NCI-H1417 (cell line): ENCODE results near the gene PCDHGA9.
"Not testable (repeated sequence)": the region's sequence is repeated elsewhere in the genome, so short reads cannot be mapped to it uniquely, and the experiment has no call there.

Experiments used
- DNase-seq, 3 experiments: peaks; one replicate each; lab custom pipeline; 2025; lab: John Stamatoyannopoulos, UW

Gene PCDHGA9

DNA sequence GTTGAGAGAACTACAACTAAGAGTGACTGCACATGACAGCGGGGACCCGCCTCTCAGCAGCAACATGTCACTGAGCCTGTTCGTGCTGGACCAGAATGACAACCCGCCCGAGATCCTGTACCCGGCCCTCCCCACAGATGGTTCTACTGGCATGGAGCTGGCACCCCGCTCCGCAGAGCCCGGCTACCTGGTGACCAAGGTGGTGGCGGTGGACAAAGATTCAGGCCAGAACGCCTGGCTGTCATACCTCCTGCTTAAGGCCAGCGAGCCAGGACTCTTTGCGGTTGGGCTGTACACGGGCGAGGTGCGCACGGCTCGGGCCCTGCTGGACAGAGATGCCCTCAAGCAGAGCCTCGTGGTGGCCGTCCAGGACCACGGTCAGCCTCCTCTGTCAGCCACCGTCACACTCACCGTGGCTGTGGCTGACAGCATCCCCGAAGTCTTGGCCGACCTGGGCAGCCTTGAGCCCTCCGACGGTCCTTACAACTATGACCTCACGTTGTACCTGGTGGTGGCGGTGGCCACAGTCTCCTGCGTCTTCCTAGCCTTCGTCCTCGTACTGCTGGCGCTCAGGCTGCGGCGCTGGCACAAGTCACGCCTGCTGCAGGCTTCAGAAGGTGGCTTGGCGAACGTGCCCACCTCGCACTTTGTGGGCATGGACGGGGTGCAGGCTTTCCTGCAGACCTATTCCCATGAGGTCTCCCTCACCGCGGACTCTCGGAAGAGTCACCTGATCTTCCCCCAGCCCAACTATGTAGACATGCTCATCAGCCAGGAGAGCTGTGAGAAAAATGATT, 17.9 kb upstream of the PCDHGA9 start:
- no peak for DNase-seq

DNA sequence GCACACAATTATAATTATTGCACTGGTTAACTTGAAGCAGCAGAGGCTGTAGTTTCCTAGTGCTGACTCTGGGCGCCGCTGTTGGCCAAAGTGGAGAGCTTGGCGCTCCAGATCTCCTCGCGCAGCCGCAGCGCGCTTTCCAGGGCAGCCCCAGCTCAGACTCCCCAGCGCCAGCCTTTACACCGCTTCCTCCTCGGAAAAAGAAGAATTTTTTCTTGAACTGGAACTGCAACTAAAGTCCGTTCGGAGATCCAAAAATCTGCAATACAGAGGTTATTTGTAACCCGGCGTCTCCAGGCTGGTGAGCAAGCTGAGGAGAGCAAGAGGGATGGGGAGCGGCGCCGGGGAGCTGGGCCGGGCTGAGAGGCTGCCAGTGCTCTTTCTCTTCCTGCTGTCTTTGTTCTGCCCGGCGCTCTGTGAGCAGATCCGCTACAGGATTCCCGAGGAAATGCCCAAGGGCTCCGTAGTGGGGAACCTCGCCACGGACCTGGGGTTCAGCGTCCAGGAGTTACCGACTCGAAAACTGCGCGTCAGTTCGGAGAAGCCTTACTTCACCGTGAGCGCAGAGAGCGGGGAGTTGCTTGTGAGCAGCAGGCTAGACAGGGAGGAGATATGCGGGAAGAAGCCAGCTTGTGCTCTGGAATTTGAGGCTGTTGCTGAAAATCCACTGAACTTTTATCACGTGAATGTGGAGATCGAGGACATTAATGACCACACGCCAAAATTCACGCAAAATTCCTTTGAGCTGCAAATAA, 14.8 kb upstream of the PCDHGA9 start, which contains the start of gene PCDHGB4:
Gene PCDHGB4, plus strand, starts transcription at position 142 of the 755 bp plus-strand sequence. Its CDS starts 187 bp downstream, at position 329.
- DNase-seq, result not testable (repeated sequence)

DNA sequence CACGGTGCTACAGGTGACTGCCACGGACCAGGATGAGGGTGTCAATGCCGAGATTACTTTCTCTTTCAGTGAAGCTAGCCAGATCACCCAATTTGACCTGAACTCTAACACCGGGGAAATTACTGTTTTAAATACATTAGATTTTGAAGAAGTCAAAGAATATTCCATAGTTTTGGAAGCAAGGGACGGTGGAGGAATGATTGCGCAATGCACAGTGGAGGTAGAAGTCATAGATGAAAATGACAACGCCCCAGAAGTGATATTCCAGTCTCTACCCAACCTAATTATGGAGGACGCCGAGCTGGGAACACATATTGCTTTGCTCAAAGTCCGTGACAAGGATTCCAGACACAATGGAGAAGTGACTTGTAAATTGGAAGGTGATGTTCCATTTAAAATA, 13.9 kb upstream of the PCDHGA9 start:
- DNase-seq, result no peak

DNA sequence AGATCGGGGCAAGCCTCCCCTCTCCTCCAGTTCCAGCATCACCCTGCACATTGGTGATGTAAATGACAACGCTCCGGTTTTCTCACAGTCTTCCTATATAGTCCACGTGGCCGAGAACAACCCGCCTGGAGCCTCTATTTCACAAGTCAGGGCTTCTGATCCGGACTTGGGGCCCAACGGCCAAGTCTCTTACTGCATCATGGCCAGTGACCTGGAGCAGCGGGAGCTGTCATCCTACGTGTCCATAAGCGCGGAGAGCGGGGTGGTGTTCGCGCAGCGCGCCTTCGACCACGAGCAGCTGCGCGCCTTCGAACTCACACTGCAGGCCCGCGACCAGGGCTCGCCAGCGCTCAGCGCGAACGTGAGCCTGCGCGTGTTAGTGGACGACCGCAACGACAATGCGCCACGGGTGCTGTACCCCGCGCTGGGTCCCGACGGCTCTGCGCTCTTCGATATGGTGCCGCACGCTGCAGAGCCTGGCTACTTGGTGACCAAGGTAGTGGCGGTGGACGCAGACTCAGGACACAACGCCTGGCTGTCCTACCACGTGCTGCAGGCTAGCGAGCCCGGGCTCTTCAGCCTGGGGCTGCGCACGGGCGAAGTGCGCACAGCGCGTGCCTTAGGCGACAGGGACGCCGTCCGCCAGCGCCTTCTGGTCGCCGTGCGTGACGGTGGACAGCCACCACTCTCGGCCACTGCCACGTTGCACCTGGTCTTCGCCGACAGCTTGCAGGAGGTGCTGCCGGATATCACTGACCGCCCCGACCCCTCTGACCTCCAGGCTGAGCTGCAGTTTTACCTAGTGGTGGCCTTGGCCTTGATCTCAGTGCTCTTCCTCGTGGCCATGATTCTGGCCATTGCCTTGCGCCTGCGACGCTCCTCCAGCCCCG, 13.2 kb upstream of the PCDHGA9 start:
- DNase-seq, result no peak

DNA sequence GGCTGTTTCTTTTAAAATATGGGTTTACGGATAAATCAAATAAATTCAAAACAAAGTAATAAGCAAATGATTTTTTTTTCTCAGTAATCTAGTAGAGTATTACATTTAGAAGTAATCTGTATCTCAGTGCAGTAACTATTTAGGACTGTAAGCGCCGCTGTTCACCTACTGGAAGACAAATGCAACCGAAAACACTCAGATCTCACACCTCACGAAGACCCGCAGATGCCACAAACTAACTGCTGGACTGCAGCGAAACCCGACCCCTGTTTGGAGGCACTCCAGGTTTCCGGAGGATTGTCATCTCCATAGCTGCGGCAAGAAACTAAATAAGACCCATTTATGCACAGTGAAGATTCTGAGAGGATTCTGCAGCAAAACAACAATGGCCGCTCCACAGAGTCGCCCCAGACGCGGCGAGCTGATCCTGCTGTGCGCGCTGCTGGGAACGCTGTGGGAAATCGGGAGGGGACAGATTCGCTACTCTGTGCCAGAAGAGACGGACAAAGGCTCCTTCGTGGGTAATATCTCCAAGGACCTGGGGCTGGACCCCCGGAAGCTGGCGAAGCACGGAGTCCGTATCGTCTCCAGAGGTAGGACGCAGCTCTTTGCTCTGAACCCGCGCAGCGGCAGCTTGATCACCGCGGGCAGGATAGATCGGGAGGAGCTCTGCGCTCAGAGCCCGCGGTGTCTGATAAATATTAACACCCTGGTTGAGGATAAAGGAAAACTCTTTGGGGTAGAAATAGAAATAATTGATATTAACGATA, 10.0 kb upstream of the PCDHGA9 start, which contains the start of gene PCDHGA8:
Gene PCDHGA8, plus strand, starts transcription at position 205 of the 770 bp plus-strand sequence. Its CDS starts 181 bp downstream, at position 386.
- no peak for DNase-seq

DNA sequence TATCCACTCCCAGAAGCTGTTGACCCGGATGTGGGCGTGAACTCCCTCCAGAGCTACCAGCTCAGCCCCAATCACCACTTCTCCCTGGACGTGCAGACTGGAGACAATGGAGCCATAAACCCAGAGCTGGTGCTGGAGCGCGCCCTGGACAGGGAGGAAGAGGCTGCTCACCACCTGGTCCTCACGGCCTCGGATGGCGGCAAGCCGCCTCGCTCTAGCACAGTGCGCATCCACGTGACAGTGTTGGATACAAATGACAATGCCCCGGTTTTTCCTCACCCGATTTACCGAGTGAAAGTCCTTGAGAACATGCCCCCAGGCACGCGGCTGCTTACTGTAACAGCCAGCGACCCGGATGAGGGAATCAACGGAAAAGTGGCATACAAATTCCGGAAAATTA, 9.3 kb upstream of the PCDHGA9 start:
- DNase-seq, result no peak

DNA sequence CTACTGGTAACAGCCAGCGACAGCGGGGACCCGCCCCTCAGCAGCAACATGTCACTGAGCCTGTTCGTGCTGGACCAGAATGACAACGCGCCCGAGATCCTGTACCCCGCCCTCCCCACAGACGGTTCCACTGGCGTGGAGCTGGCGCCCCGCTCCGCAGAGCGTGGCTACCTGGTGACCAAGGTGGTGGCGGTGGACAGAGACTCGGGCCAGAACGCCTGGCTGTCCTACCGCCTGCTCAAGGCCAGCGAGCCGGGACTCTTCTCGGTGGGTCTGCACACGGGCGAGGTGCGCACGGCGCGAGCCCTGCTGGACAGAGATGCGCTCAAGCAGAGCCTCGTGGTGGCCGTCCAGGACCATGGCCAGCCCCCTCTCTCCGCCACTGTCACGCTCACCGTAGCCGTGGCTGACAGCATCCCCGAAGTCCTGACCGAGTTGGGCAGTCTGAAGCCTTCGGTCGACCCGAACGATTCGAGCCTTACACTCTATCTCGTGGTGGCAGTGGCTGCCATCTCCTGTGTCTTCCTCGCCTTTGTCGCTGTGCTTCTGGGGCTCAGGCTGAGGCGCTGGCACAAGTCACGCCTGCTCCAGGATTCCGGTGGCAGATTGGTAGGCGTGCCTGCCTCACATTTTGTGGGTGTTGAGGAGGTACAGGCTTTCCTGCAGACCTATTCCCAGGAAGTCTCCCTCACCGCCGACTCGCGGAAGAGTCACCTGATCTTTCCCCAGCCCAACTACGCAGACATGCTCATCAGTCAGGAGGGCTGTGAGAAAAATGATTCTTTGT, 8.0 kb upstream of the PCDHGA9 start:
- not testable (repeated sequence) for DNase-seq

DNA sequence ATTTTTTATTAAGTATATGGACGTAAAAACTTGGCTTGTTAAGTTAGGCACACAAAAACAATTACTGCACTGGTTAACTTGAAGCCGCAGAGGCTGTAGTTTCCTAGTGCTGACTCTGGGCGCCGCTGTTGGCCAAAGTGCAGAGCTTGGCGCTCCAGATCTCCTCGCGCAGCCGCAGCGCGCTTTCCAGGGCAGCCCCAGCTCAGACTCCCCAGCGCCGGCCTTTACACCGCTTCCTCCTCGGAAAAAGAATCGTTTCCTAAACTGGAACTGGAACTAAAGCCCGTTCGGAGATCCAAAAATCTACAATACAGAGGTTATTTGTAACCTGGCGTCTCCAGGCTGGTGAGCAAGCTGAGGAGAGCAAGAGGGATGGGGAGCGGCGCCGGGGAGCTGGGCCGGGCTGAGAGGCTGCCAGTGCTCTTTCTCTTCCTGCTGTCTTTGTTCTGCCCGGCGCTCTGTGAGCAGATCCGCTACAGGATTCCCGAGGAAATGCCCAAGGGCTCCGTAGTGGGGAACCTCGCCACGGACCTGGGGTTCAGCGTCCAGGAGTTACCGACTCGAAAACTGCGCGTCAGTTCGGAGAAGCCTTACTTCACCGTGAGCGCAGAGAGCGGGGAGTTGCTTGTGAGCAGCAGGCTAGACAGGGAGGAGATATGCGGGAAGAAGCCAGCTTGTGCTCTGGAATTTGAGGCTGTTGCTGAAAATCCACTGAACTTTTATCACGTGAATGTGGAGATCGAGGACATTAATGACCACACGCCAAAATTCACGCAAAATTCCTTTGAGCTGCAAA, 4.6 kb upstream of the PCDHGA9 start, which contains the start of gene PCDHGB5:
Gene PCDHGB5, plus strand, starts transcription at position 192 of the 796 bp plus-strand sequence. Its CDS starts 181 bp downstream, at position 373.
- DNase-seq, result peak in 1 of 3 experiments; percentile 50

DNA sequence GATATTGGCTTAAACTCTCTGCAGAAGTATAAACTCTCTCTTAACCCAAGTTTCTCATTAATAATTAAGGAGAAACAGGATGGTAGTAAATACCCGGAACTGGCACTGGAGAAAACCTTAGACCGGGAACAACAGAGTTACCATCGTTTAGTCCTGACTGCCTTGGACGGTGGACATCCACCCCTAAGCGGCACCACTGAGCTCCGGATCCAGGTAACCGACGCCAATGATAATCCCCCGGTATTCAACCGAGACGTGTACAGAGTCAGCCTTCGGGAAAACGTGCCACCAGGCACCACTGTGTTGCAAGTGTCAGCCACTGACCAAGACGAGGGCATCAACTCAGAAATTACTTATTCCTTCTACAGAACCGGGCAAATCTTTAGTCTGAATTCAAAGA, 4.0 kb upstream of the PCDHGA9 start:
- no peak for DNase-seq

DNA sequence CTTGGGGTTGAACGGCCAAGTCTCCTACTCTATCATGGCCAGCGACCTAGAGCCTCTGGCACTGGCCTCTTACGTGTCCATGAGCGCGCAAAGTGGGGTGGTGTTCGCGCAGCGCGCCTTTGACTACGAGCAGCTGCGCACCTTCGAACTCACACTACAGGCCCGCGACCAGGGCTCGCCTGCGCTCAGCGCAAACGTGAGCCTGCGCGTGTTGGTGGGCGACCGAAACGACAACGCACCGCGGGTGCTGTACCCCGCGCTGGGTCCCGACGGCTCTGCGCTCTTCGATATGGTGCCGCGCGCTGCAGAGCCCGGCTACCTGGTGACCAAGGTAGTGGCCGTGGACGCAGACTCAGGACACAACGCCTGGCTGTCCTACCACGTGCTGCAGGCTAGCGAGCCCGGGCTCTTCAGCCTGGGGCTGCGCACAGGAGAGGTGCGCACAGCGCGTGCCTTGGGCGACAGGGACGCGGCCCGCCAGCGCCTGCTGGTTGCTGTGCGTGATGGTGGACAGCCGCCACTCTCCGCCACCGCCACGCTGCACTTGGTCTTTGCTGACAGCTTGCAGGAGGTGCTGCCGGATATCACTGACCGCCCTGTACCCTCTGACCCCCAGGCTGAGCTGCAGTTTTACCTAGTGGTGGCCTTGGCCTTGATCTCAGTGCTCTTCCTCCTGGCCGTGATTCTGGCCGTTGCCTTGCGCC, 2.9 kb upstream of the PCDHGA9 start:
- no peak for DNase-seq

DNA sequence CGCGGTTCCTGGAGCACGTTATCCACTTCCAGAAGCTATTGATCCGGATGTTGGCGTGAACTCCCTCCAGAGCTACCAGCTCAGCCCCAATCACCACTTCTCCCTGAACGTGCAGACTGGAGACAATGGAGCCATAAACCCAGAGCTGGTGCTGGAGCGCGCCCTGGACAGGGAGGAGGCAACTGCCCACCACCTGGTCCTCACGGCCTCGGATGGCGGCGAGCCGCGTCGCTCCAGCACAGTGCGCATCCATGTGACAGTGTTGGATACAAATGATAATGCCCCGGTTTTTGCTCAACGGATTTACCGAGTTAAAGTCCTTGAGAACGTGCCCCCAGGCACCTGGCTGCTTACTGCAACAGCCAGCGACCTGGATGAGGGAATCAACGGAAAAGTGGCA, 809 bp downstream of the PCDHGA9 start:
- DNase-seq, result no peak

DNA sequence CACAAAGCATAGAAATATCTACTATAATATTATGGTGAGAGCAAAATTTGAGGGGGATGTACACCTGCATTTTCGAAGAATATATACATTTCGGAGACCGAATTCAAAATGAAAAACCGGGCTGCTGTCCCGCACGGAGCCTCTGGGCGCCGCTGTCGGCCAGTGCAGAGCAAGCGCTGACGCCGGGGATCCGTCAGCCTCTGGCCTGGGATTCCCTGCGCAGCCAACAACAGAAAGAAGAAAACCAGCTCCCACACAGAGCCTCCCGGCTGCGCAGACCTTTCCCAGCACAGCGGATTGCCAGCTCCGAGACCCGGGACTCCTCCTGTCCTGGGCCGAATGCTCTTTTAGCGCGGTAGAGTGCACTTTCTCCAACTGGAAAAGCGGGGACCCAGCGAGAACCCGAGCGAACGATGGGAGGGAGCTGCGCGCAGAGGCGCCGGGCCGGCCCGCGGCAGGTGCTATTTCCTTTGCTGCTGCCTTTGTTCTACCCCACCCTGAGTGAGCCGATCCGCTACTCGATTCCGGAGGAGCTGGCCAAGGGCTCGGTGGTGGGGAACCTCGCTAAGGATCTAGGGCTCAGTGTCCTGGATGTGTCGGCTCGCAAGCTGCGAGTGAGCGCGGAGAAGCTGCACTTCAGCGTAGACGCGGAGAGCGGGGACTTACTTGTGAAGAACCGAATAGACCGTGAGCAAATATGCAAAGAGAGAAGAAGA, 5.4 kb downstream of the PCDHGA9 start, which contains the start of gene PCDHGB6:
Gene PCDHGB6, plus strand, starts transcription at position 232 of the 716 bp plus-strand sequence. Its CDS starts 182 bp downstream, at position 414.
- DNase-seq, result not testable (repeated sequence)

DNA sequence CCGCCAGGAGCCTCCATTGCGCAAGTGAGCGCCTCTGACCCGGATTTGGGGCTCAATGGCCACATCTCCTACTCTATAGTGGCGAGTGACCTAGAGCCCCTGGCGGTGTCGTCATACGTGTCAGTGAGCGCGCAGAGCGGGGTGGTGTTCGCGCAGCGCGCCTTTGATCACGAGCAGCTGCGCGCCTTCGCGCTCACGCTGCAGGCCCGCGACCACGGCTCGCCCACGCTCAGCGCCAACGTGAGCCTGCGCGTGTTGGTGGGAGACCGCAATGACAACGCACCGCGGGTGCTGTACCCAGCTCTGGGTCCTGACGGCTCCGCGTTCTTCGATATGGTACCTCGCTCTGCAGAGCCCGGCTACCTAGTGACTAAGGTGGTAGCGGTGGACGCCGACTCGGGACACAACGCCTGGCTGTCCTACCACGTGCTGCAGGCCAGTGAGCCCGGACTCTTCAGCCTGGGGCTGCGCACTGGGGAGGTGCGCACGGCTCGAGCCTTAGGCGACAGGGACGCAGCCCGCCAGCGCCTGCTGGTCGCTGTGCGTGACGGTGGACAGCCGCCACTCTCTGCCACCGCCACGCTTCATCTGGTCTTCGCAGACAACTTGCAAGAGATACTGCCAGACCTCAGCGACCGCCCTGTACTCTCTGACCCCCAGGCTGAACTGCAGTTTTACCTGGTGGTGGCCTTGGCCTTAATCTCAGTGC, 7.2 kb downstream of the PCDHGA9 start:
- no peak for DNase-seq

DNA sequence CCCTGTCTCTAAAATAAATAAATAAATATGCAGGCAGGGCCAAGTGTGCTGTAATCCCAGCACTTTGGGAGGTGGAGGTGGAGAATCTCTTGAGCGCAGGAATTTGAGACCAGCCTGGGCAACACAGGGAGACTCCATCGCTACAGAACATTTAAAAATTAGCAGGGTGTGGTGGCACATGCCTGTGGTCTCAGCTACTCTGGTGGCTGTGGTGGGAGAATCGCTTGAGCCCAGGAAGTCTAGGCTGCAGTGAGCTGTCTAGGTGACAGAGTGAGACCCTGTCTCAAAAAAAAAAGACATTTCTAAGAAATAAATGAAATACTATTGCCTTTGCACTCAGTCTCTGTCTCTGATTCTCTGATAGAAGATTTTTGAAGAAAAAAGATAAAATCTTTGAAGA, 9.0 kb downstream of the PCDHGA9 start:
- no peak for DNase-seq

DNA sequence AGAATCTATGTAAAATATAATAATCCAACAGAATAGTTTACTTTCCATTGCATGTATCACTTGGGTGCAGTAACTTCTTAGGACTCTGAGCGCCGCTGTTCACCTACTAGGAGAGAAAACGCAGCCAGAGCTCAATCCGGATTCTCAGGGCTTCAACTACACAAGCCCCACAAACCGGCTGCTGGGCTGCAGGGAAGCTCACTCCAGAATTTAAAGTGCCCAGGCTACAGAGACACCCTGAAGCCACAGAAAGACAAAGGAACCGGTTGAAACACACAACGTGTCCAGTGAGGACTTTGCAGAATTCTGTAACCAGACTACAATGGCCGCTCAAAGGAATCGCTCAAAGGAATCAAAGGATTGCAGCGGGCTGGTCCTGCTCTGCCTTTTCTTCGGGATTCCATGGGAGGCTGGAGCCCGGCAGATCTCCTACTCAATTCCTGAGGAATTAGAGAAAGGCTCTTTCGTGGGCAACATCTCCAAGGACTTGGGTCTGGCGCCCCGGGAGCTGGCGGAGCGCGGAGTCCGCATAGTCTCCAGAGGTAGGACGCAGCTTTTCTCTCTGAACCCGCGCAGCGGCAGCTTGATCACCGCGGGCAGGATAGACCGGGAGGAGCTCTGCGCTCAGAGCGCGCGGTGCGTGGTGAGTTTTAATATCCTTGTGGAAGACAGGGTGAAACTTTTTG, 10.4 kb downstream of the PCDHGA9 start, which contains the start of gene PCDHGA10:
Gene PCDHGA10, plus strand, starts transcription at position 134 of the 686 bp plus-strand sequence. Its CDS starts 189 bp downstream, at position 323.
- DNase-seq, result peak in 1 of 3 experiments; percentile 1

DNA sequence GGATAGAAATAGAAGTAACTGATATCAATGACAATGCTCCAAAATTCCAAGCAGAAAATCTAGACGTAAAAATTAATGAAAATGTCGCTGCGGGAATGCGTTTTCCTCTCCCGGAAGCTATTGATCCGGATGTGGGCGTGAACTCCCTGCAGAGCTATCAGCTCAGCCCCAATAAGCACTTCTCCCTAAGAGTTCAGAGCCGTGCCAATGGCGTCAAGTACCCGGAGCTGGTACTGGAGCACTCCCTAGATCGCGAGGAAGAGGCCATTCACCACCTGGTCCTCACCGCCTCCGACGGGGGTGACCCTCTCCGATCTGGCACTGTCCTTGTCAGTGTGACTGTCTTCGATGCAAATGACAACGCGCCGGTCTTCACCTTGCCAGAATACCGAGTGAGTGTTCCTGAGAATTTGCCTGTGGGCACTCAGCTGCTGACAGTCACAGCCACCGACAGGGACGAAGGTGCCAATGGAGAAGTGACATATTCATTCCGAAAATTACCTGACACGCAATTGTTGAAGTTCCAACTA, 11.0 kb downstream of the PCDHGA9 start:
- no peak for DNase-seq
